LNCaP clone FGC (cell line): ENCODE measurements around the gene PFDN1.

Experiments used
- DNase-seq: peaks from one replicate; pipeline ENCODE4 v3.0.0-alpha.2; 2011; ENCODE audit warnings: low read depth
- H3K4me3 ChIP-seq: 2 replicates; pipeline ENCODE4 v1.5.1; 2011; ENCODE audit warnings: mild to moderate bottlenecking, low read depth, low read length, control low read depth
- TF ChIP-seq, protein P1 (sequence below): IDR thresholded peaks from 2 replicates; pipeline ENCODE4 v1.5.1; 2012; ENCODE audit warnings: mild to moderate bottlenecking; ENCODE audit not compliant: control insufficient read depth, insufficient read depth; ENCODE audit errors: extremely low read depth

The PFDN1 gene, protein sequence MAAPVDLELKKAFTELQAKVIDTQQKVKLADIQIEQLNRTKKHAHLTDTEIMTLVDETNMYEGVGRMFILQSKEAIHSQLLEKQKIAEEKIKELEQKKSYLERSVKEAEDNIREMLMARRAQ

DNA sequence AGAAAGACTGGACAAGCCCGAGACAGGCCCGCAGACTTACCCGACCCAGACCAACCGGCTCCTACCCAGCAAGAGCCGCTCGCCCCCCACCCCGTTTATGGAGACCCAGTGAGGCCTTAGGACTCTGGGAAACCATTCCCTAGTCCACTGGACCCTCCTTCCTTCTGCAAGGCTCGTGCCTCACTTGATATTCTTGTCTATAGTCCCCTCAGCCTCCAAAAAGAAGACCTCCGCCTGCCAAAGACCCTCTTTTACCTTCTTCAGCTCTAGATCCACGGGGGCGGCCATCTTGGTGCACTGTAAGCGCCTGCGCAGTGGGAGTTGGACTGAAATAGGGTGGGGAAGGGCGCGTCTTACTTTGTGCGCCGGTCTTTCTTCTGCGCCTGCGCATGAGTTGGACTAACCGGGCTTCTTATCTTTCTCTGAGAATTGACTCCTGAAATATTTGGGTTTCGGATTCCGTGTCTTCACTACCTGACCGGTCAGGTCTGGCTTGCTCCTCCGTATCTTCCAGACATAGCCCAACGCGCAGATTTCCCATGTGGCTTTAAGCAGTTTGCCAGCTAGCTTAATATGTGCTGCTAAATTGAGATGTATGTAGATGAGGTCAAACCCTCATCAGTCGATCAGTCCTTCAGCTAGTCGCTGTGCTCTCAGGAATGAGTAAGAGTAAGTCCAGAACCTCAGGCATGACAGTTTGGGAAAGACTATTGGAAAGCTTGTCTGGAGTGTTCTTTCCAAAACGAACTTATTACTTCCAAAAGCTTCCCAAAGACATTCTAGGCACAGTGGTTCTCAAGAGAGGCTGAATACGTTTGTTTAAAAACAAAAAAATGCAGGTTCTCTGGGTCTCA lies at the start of gene PFDN1:
Gene PFDN1 (minus strand): TSS at position 316 of the 854 bp plus-strand sequence. CDS start 28 bp downstream, at position 288.
- peak; percentile 82 for DNase-seq
- TF ChIP-seq, protein P1, sequence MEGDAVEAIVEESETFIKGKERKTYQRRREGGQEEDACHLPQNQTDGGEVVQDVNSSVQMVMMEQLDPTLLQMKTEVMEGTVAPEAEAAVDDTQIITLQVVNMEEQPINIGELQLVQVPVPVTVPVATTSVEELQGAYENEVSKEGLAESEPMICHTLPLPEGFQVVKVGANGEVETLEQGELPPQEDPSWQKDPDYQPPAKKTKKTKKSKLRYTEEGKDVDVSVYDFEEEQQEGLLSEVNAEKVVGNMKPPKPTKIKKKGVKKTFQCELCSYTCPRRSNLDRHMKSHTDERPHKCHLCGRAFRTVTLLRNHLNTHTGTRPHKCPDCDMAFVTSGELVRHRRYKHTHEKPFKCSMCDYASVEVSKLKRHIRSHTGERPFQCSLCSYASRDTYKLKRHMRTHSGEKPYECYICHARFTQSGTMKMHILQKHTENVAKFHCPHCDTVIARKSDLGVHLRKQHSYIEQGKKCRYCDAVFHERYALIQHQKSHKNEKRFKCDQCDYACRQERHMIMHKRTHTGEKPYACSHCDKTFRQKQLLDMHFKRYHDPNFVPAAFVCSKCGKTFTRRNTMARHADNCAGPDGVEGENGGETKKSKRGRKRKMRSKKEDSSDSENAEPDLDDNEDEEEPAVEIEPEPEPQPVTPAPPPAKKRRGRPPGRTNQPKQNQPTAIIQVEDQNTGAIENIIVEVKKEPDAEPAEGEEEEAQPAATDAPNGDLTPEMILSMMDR: no peak
- peak within 1 kb of the TSS; percentile 81 for H3K4me3 ChIP-seq

DNA sequence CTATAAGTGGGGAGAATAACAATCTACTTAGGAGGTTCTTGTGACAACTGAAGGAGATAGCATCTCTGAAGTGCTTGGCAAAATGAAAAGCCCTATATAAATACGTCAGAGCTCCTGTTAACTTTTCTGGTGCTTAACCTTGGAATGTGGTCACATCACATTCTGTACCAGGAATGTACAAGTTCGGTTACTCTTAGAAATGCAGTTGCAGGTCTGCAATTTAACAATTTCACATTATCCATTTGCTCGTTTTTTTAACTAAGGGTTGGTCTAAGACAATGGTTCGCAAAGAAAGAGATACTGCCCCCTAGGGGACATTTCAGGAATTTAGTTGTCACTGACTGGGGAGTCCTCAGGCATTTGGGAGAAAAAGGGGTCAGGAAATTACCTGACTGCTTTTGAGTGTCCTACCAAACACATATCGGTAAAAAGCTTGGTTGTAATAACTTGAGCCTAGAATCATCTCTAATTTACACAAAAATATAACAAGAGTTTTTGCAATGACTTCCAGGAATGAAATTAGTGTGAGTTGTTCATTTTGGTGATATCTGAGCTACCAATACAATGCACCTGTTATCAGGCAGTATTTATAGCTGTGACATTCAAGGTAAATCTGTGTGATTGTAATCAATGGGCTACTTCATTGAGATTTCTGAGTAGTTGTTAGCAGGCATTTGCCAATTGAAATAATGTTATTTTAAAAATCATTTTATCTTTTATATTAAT lies 48.9 kb upstream of the PFDN1 start:
- no peak for DNase-seq
- H3K4me3 ChIP-seq: no peak overlapping the region
- TF ChIP-seq, protein P1: peak; percentile 71

DNA sequence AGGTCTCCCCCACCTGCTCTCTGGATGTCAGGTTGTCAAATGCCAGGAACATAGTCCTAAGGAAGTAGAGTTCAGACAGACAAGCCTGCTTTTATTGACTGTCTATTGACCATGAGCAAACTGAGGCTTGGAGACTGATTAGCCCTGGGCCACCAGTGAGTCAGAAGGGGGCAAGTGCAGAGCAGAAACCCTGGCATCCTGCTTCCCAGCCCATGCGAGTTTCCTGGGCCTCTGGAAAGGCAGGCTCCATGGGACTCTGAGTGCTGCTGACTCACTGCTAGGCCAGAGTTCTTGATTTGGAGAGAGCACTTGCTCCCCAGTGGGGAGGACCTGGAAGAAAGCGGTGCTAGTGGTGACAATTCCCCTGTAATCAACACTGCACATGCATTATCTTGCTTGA lies 46.3 kb upstream of the PFDN1 start:
- no peak for DNase-seq
- TF ChIP-seq, protein P1: no peak

DNA sequence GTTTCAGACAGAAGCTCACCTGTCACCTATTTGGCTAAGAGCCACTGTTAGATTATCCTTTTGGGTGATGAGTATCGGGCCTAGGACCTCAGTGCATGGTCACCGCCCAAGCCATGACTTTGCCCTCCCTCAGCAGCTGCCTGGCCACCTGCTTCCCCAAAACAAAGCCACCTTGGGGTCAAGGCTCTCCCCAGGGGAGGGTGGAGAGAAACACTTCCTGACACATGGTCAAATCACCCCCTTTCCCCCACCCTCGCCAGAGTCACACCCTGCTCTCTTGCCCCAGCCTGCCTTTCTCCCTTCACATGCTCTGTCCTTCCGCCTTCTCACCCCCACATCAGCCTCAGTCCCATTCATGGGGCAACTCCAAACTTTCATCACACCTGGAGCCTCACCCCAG lies 45.2 kb upstream of the PFDN1 start:
- TF ChIP-seq, protein P1: no peak
- DNase-seq: no peak
- H3K4me3 ChIP-seq: no peak overlapping the region

More for the DNA sequence above, 46.3 kb upstream of the PFDN1 start:
- no peak overlapping the region for H3K4me3 ChIP-seq

DNA sequence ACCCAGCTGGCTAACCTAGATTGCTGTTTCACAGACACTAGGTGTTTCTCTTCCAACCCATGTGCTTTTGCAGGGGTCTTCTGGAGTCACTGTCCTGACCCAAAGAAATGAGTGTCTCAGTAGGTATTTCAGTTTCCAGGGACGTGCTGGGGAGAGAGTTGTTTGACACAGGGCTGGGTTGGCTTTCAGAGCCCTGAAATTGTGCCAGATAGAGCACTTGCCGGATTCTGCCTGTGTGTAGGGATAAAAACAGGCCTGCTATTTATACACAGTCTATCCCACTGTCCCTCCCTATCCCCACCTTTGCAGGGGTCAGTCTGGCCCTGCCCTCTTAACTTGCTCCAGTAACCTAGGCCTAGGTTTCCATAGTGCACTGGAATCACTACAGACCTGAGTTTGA lies 44.5 kb upstream of the PFDN1 start:
- peak overlapping the region; percentile 48 for H3K4me3 ChIP-seq
- TF ChIP-seq, protein P1: 0 out of 2 replicates have a peak, but pooled peaks have one; percentile 4
- DNase-seq: no peak

DNA sequence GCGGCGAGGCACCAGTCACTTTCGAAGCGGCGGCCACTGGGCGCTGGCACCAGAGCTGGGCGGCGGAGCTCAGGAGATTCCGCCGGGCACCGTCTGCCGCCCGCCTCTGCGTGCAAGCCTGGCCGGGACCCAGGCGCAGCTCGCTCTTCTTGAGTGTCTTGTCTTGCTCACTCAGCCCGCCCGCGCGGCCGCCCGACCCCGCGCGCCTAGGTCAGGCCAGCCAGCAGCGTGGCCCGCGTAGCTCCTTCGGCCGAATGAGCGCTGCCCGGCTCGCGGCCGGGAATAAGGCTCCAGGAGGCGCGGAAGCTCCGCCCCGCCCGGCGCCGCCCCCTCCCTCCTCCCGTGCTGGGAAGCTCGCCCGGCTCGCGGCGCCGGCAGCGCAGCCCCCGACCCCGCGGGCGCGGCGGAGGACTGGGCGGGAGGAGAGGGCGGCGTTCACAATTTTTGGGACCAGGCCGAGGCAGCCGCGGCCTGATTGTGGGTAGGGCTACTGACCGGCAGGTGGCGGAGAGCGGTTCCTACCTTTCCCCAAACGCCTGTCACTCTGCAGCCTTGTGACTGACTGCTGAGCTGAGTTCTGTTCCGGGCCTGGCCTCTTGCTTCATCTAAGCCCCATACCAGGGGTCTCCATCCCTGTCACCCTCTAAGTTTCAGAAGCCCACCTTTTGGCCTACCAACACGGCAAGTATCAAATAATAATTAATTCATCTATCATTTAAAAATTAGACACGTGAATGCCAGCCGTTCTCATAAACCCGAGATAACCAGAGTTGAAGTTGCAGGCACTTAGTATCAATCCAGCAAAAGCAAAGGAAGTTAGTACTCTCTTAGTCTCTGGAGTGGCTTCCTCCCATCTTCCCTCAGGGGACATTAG lies 43.7 kb upstream of the PFDN1 start, which contains the start of gene HBEGF:
Gene HBEGF (minus strand): TSS at position 256 of the 874 bp plus-strand sequence. CDS start 275 bp downstream, outside the sequence.
- TF ChIP-seq, protein P1: peak; percentile 80
- peak within 1 kb of the TSS; percentile 48 for H3K4me3 ChIP-seq
- DNase-seq: peak; percentile 71
